GM19397 (cell line): ENCODE data around the gene ACTG1.
A peak's percentile ranks its signal among the peaks of the same experiment; 100 is the strongest.

Experiments used
- ATAC-seq: cut with Tn5 transposase; IDR thresholded peaks from one replicate; pipeline ENCODE4 v1.9.1; 2021; ENCODE audit warnings: mild to moderate bottlenecking, moderate library complexity; ENCODE audit not compliant: unreplicated experiment

Gene ACTG1

DNA sequence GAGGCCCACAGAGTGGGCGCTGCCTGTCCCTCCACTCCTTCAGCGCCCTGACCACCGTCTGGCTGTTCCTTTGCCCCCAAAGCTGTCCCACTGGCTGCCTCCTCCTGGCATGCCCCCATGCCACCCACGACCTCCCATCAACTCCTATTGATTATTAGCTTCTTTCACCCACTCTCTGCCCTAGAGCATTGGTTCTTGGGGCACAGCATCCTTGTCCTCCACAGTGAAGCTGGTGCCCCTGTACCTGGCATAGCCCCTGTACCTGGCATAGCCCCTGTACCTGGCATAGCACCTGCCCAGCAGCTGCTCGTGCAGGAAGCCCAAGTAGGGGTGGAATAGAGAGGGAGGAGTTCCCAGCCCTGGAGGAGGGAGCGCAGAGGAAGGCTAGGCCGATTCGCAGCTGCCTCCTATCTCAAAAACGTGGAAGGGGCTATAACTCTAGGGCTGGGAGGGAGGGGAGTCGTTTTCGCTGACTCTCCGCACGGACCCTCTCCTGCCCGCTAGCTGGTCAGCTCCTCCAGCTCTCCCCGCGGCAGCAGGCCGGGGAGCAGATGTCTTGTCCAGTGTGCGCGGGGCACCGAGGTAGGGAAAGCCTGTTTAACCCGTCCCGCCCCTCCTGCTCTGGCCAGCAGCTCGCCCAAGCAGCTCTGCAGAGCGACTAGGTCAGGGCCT is 5.7 kb upstream of the ACTG1 start:
- no peak for ATAC-seq

DNA sequence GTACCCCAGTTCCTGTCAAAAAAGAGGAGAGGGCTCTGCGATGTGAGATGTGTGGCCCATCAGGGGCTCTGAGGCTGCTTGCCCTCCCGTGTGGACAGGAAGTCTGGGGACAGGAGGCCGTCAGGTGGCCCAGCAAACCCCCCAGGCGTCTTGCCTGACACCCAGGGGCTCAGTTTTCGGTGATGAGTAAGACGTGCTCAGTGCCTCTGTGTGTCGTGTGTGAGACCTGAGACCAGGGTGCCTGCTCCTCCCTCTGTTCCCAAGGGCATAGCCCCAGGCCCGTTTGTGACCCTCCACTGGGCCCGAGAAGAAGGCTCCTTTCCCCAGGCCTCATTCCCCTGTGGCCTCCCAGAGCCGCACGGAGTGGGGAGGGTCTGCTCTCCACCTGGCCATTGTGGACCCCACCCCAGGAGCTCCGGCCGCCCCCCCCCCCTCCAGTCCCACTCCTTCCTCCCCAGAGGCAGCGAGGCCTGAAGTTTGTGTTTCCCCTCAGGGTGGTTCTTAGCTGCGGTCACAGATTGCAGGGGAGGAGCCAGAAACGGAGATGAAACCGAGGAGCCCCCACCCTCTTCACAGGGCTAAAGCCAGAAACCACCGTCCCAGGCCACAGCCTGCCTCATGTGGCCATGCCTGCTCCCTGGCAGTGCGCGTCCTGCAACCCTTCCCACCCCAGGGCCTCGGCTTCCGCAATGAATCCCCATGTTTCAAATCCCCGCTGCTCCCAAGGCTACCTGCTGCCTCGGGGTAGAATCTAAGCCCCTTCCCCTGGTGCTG is 4.9 kb upstream of the ACTG1 start:
- no peak for ATAC-seq

DNA sequence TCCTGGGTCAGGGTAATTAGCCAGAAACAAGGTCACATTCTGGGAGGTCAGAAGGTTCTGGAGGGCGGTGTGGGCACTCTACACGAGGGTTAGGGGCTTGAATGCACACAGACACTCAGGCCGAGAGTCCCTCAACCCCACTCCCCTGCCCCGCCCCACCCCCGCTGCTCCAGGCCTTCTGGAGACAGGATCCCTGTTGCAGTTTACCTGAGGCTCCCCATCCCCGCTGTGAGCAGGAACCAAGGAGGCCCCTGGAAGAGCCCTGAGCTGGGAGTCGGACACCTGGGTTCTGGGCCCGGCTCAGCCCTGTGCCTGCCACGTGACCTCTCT is 4.4 kb upstream of the ACTG1 start:
- ATAC-seq, result no peak

DNA sequence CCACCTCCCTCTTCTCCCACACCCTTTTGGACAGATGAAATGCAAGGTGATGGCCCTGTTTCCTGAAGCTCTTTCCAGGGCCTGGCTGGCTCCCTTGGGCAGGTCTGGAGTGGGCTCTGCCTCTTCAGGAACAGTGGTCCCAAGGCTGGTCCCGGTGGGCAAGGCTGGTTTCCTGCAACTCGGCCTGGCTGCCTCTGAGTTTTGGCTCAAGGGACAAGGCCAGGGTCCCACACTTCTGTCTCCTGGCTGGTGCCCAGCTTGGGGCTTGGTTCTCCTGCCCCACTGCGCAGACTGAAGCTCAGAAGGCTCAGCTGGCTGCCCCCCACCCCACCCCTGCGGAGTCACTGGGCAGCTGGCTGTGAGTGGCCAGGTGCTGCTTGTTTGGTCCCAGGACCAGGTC is 3.8 kb upstream of the ACTG1 start:
- ATAC-seq, result no peak

DNA sequence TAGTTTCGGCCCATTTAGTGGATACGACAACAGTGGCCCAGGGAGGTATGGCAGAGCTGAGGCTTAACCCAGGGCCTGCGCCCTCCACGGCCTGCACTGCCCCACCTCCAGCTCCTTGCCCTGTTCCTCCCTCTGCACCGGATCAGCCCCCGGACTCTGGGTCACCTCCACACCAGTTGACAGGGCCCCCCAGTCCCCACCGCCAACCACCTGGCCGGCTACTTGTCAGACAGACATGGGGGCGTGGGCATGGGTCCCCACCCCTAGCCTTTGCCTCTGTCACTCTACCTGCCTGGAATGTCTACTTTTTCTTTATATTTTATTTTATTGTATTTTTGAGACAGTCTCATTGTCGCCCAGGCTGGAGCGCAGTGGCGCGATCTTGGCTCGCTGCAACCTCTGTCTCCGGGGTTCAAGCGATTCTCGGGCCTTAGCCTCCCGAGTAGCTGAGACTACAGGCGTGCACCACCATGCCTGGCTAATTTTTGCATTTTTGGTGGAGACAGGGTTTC is 3.0 kb upstream of the ACTG1 start:
- ATAC-seq, result no peak

DNA sequence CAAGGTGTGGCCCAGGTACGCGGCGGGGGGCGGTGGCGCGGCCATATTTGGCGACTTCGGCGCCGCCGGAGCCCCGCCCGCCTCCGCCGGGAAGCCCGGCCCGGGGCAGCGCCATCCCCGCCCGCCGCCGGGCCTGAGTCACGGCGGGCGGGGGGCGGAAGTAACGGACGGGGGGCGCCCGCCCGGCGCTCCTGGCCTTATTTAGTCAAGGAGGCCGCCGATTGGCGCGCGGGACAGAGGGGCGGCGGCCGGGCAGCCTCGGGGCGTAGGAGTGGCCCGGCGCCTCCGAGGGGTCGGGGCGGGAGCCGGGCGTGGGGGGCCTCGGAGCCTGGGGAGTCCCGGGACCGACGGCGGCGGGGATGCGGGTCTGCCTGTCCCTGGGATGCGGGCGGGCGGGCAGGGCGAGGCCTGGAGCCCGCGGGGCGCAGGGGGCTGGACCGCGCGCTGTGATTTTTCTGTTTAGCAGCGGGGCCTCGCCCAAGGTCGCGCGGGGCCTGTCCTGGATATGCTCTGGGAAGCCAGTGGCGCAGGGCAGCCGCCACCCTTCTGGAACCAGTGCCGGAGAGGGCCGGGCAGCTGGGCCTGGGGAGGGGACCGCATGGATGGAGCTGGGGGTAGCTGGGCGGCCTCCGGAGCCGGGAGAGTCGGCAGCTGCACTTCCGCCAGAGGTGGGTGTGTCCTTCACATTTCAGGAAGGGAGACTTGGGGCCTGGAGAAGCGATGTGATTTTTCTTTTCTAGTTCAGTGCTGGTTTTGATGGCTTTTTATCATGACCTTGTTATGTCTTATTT is 2.3 kb upstream of the ACTG1 start:
- ATAC-seq, result peak; percentile 18

DNA sequence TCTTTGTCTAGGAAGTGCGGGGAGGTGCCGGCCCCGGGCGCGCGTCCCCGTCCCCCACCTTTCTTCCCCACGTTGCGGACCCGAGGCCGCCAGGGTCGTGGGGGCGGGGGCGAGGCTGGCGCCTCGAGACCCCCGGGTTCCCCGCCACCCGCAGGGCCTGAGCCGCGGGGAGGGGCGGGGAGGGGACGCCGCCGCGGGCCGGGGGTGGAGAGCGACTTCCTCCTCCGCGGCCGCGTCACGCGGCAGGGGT is 1.8 kb upstream of the ACTG1 start:
- ATAC-seq, result no peak

DNA sequence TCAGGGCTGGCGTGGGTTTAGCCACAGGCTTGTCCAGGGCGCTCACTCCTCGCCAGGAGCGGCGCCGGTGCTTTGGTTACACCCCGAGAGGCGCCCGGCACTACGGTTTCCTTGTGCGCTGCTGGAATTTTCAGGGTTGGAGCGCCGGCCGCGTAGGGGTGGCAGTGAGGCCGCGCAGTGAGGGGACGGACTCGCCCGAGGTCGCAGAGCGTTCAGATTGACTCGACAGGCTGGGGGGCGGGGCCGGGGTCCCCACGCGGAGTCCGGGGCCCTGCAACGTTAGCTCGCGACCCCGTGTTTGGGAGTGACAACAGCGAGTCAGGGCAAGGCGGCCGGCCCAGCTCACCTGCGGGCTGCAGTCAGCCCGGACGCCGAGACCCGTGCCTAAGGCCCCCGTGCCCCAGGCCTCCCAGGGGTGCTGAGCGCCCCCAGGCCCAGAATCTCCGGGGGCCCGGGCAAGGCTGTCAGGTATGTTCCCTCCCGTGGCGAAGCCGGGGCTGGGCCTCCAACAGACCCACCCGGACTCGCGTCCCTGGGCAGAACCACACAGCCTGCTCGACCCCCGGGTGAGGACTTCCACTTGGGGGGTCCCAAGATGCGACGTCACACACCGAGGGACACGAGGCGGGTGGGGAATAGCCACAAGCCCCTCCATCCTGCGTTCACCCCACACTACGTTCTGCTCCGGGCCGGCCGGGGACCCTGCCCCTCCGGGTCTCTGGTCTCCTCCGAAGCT is 1.3 kb upstream of the ACTG1 start:
- ATAC-seq, result peak; percentile 0

DNA sequence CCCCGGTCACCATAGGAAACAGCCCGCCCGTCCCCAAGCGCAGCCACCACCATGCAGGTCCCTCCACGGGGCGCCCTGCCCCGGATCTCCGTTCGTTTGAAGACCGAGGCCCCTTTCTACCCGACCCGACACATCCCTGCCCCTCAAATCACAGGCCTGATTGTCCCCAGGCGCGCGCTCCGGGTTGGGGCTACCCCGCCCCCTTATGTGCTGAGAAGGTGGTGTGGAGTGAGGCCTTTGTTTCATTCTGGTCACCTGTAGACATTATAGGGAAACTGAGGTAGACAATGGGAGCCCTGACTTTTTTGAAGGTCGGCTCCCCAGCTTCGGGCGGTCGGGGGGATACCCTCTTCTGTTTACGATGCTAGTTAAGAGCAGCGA is 763 bp upstream of the ACTG1 start:
- peak; percentile 1 for ATAC-seq

DNA sequence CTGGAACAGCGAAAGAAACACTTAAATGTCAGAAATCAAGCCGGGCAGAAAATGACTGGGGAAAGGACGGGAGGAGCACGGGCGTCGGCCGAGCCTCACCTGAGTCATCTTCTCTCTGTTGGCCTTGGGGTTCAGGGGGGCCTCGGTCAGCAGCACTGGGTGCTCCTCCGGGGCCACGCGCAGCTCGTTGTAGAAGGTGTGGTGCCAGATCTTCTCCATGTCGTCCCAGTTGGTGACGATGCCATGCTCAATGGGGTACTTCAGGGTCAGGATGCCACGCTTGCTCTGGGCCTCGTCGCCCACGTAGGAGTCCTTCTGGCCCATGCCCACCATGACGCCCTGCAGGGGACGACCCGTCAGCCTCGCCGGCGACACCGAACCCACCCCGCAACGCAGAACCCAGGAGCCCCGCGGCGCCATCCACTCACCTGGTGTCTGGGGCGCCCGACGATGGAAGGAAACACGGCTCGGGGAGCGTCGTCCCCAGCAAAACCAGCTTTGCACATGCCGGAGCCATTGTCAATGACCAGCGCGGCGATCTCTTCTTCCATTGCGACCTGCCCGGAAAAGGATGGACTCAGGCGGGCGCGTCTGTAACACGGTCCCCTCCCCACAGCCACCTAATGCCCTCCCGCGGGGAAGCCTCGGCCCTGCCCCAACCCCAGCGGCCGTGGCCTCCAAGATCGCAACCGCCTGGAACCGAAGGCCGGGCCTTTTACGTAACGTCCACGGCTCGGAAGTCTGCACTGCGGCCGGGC is 616 bp downstream of the ACTG1 start:
- ATAC-seq, result peak; percentile 1

DNA sequence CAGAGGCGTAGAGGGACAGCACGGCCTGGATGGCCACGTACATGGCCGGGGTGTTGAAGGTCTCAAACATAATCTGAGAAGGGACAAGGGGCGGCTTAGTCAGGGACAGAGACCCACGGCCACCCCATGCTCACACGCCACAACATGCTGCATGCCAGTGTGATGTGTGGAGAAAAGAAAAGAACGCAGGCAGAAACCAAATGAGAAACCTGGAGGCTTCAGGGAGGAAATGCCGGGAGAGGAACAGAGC is 1.1 kb downstream of the ACTG1 start:
- no peak for ATAC-seq

DNA sequence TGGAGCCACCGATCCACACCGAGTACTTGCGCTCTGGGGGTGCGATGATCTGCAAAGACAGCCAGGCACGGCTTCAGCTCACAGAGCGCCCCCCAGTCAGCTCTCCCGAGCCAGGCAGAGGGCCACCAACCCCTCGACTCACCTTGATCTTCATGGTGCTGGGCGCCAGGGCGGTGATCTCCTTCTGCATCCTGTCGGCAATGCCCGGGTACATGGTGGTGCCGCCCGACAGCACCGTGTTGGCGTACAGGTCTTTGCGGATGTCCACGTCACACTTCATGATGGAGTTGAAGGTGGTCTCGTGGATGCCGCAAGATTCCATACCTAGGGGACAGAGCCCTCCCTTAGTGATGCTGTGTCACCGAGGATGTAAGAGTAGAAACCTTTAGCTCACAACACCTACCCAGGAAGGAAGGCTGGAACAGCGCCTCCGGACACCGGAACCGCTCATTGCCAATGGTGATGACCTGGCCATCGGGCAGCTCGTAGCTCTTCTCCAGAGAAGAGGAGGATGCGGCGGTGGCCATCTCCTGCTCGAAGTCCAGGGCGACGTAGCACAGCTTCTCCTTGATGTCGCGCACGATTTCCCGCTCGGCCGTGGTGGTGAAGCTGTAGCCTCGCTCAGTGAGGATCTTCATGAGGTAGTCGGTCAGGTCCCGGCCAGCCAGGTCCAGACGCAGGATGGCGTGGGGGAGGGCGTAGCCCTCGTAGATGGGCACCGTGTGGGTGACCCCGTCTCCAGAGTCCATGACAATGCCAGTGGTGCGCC is 1.6 kb downstream of the ACTG1 start:
- no peak for ATAC-seq

DNA sequence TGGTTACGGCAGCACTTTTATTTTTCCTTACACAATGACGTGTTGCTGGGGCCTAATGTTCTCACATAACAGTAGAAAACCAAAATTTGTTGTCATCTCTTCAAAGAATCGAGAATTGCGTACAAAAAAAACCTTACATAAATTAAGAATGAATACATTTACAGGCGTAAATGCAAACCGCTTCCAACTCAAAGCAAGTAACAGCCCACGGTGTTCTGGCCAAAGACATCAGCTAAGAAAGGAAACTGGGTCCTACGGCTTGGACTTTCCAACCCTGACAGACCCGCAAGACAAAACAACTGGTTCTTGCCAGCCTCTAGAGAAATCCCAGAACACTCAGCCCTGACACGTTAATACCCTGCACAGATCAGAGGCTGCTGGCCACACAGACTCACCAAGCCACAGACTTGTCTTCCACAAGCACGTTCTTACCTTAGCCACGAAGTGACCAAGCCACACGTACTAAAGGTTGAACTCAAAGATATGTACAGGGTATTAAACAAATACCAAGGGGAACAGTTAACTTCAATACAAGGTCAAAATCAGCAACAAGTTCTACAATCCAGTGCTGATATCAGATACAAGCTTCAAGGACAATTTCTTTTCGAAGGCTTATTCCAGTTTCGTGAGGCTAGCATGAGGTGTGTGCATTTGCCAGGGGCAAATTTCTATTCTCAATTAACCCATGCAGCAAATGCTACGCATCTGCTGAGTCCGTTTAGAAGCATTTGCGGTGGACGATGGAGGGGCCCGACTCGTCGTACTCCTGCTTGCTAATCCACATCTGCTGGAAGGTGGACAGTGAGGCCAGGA is 2.4 kb downstream of the ACTG1 start:
- ATAC-seq, result no peak

DNA sequence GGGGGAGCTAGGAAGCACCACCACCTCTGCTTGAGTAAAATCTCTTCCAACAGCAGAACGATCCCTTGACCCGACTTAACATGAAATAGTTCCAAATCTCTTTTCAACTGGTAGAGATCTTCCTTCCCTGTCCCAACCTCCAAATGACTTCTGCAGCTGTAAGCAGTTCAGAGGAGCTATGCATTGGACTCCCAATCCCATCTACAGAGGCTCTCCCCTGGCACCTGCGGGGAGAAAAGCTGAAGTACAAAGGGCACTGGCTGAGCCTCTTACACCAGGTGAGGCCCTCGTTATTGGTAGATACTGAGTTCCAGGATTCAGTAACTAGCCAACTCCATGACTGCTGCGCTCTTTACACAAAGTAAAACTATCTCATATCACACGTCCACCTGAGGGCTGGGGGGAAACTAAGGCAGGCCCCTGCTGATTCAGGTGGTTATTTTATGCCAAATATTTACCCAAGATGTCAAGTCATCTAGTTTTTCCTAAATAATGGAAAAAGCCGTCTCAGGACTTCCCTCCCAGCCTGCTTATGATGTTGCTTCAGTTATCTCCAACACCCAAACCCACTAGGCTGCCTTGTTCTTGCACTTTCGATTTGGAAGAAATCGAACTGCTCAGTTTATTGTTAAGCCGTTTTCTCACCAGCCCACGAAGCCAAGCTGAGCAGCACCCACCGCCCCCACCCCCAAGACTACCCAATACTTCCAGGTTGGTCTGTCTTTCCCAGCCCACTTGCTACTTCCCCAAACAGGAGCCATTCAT is 3.2 kb downstream of the ACTG1 start:
- no peak for ATAC-seq

DNA sequence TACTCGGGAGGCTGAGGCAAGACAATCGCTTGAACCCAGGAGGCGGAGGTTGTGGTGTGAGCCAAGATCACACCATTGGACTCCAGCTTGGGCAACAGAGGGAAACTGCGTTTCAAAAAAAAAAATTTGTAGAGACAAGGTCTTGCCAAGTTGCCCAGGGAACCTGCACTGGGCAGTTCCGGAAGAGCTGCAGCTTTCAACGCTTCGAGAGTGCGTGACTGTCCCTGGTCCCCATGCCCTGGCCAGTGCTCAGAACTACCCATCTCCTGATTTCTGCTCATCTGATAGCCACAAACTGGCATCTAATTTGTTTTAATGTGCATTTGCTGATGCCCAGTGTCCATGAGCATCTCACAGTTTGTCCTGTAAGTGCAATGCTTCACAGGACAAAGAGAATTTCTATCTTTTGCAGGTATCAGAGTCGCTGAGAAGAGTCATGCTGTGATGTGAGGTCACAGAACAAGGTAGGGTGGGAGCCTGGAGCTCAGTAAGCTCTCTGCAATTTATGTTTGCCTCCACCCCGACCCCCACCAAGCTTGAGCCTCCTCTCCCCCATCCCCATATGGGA is 3.9 kb downstream of the ACTG1 start:
- ATAC-seq, result no peak

DNA sequence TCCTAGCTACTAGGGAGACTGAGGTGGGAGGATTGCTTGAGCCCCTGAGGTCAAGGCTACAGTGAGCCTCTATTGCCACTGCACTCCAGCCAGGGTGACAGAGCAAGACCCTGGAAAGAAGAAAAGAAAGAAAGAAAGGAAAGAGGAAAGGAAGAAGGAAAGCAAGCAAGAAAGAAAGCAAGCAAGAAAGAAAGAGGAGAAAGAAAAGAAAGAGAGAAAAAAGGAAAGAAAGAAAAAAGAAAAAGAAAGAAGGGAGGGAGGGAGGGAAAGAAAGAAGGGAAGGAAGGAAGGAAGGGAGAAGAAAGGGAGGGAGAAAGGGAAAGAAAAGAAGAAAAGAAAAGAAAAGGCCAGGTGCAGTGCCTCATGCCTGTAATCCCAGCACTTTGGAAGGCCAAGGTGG is 9.0 kb downstream of the ACTG1 start:
- ATAC-seq, result no peak

DNA sequence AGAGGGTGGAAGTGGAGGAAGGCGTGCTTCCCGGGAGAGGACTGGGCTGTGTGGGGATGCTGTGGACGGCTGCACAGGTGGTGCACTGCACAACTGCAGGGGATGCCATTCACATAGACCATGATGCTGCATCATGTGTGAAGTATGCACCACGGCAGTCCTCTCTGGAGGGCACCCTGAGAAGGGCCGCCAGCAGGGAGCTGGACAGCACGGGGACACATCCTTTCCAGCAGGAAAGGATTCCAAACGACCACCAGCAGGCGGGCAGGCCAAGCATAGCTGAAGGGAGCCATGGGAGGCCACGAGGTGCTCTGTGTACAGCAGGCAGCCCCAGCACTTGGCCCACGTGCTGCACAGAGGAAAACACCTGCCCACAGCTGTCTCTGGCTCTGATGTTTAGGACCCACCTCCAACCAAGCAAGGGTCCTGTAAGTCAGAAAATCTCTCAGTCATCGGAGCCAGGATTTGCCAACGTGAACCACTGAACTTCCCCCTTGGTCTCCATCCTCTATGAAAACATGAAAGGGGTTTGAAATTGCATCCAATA is 10.1 kb downstream of the ACTG1 start:
- ATAC-seq, result no peak

DNA sequence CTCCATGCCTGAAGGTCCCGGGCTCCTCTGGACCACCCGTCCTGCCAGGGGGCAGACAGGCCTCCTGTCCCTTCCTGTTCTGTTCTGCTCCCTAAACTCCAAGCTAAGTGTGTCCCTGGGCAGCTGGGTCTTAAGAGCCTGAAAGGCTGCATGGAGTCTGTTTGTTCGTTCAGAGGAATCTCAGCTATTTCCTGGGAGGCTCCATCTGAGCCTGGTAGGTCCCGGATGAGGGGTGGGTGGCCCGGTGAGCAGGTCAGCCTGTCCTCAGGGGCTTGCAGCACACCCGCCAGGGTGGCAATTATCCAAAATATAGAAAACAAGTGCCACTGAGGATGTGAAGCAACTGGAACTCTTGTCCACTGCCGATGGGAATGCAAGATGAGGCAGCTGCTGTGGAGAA is 12.6 kb downstream of the ACTG1 start:
- ATAC-seq, result no peak
